Skeletal muscle cell (primary cell): ENCODE data around the gene OST4.
A peak's percentile ranks its signal among the peaks of the same experiment; 100 is the strongest.

Experiments
- DNase-seq: peaks from one replicate; pipeline ENCODE4 v3.0.0-alpha.2; 2010; ENCODE audit warnings: low read depth
- H3K4me3 ChIP-seq: 2 replicates; pipeline ENCODE4 v1.5.1; 2011; ENCODE audit warnings: low read depth, mild to moderate bottlenecking, control low read depth, low read length, moderate library complexity

Gene OST4

GRCh38 chr2:27060323-27060722 lies 11.1 kb downstream of the OST4 start:
- no peak overlapping the region for H3K4me3 ChIP-seq
- no peak for DNase-seq

- H3K4me3 ChIP-seq: no peak overlapping the region
- DNase-seq: no peak
These were observed 12.2 kb downstream of the OST4 start for GRCh38 chr2:27059141-27059820.

GRCh38 chr2:27058210-27058609 lies 13.2 kb downstream of the OST4 start:
- DNase-seq: no peak

GRCh38 chr2:27057184-27057583 lies 14.3 kb downstream of the OST4 start:
- no peak overlapping the region for H3K4me3 ChIP-seq
- no peak for DNase-seq

More at GRCh38 chr2:27058210-27058609, 13.2 kb downstream of the OST4 start:
- no peak overlapping the region for H3K4me3 ChIP-seq

- no peak overlapping the region for H3K4me3 ChIP-seq
- no peak for DNase-seq
These were observed 16.7 kb downstream of the OST4 start for GRCh38 chr2:27054721-27055120.

- no peak overlapping the region for H3K4me3 ChIP-seq
- no peak for DNase-seq
These were observed 17.7 kb downstream of the OST4 start for GRCh38 chr2:27053776-27054175.

GRCh38 chr2:27053321-27053720 lies 18.1 kb downstream of the OST4 start:
- DNase-seq: no peak
- no peak overlapping the region for H3K4me3 ChIP-seq

- DNase-seq: no peak
- peak overlapping the region; percentile 93 for H3K4me3 ChIP-seq
These were observed 19.4 kb downstream of the OST4 start for GRCh38 chr2:27051902-27052645.

GRCh38 chr2:27050996-27051901 lies 20.2 kb downstream of the OST4 start, which contains the start of gene AGBL5:
AGBL5 (plus strand) TSS chr2:27051668; CDS start chr2:27052959, 1,291 bp downstream.
- peak; percentile 68 for DNase-seq
- peak within 1 kb of the TSS; percentile 93 for H3K4me3 ChIP-seq

- H3K4me3 ChIP-seq: peak overlapping the region; percentile 93
- peak; percentile 92 for DNase-seq
These were observed 21.0 kb downstream of the OST4 start for GRCh38 chr2:27050281-27050995.

- DNase-seq: no peak
- H3K4me3 ChIP-seq: peak overlapping the region; percentile 93
These were observed 21.8 kb downstream of the OST4 start for GRCh38 chr2:27049422-27050280.

- no peak for DNase-seq
- H3K4me3 ChIP-seq: no peak overlapping the region
These were observed 28.3 kb downstream of the OST4 start for GRCh38 chr2:27042985-27043634.

- no peak for DNase-seq
- H3K4me3 ChIP-seq: no peak overlapping the region
These were observed 29.2 kb downstream of the OST4 start for GRCh38 chr2:27042159-27042661.

GRCh38 chr2:27041752-27042151 lies 29.7 kb downstream of the OST4 start:
- DNase-seq: no peak
- no peak overlapping the region for H3K4me3 ChIP-seq

- no peak for DNase-seq
- no peak overlapping the region for H3K4me3 ChIP-seq
These were observed 31.2 kb downstream of the OST4 start for GRCh38 chr2:27040282-27040681.

GRCh38 chr2:27039871-27040270 lies 31.6 kb downstream of the OST4 start:
- no peak overlapping the region for H3K4me3 ChIP-seq
- DNase-seq: no peak

- DNase-seq: no peak
- H3K4me3 ChIP-seq: no peak overlapping the region
These were observed 32.0 kb downstream of the OST4 start for GRCh38 chr2:27039426-27039825.
